ENCODE results near the gene MCTP2.

The MCTP2 gene

GRCh38 chr15:94243418-94243817, 12.1 kb downstream of the MCTP2 start:
- Histone ChIP-seq H3K4me1 (ENCODE audit: control insufficient read depth in 2 of 2, insufficient read depth in 1 of 2, low read depth in 1 of 2, low read length in 2 of 2) (no peaks in the 10 kb centered on the region), H3K4me2 (ENCODE audit: insufficient read depth, low read length, poor library complexity, severe bottlenecking) (no peak overlapping the region), H3K23ac (ENCODE audit: low read depth, low read length, poor library complexity) (no peak overlapping the region), H2BK120ac (ENCODE audit: low read depth, low read length) (no peak overlapping the region), H3K9me3 (replicated peaks in 1 of 2; ENCODE audit: control insufficient read depth in 2 of 2, insufficient read depth in 1 of 2, low read depth in 1 of 2, low read length in 2 of 2) (peaks cover 0 to 4% of the 10 kb centered on the region in 2 donors), H3K36me3 (replicated peaks in 1 of 2; ENCODE audit: control insufficient read depth in 2 of 2, insufficient read depth in 2 of 2, low read length in 2 of 2) (no peaks in the 10 kb centered on the region), H4K8ac (ENCODE audit: low read depth, low read length) (no peak overlapping the region), H2BK15ac (ENCODE audit: low read length) (no peak overlapping the region), H2BK5ac (ENCODE audit: low read length) (no peak overlapping the region), H3K18ac (ENCODE audit: low read length) (no peak overlapping the region), H3K27me3 (ENCODE audit: control insufficient read depth in 3 of 3, insufficient read depth in 3 of 3, low read depth in 1 of 3, low read length in 3 of 3) (no peaks in the 10 kb centered on the region), H3K9ac (ENCODE audit: low read depth, low read length, poor library complexity) (no peak overlapping the region), H3K4me3 (ENCODE audit: low read length in 2 of 2) (no peak overlapping the region), H3K4ac (ENCODE audit: low read length) (no peak overlapping the region), H4K91ac (ENCODE audit: low read depth, low read length, poor library complexity) (no peak overlapping the region), H2BK12ac (ENCODE audit: low read length) (no peak overlapping the region), H2AFZ (ENCODE audit: low read length) (no peak overlapping the region), H3K14ac (ENCODE audit: low read length) (no peak overlapping the region), H3K27ac (replicated peaks; ENCODE audit: low read length) (no peak overlapping the region), H2AK5ac (ENCODE audit: low read depth, low read length) (no peak overlapping the region), H3K79me1 (ENCODE audit: low read depth, low read length) (no peaks in the 10 kb centered on the region)
- DNase-seq (ENCODE audit: low spot score) = no peak
- no CpG with 5 or more reads among the region's 24 CpGs for WGBS, 2 donors (ENCODE audit: extremely low coverage in 2 of 2, insufficient read length in 2 of 2, insufficient replicate concordance in 1 of 2)

DNA sequence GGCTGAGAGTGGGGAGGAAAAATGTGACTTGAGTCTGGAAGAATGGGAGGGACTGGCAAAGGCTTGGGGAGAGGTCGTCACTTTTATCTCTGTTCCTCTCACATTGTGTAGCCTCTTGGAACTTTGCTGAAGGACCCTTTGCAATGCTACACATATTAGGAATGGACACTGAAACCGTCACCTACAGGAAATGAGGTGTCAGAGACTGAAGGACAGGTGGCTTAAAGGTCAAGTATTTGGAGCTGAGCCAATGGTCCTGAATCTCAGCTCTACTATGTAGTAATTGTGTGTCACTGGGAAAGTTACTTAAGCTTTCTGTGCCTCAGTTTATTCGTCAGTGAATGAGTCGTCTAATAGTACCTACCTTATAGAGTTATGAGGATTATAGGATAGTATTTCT, 14.7 kb downstream of the MCTP2 start:
- Histone ChIP-seq H2BK15ac (ENCODE audit: low read length) (no peak overlapping the region), H3K23ac (ENCODE audit: low read depth, low read length, poor library complexity) (no peak overlapping the region), H2AK5ac (ENCODE audit: low read depth, low read length) (no peak overlapping the region), H3K36me3 (replicated peaks in 1 of 2; ENCODE audit: control insufficient read depth in 2 of 2, insufficient read depth in 2 of 2, low read length in 2 of 2) (no peaks in the 10 kb centered on the region), H3K9ac (ENCODE audit: low read depth, low read length, poor library complexity) (no peak overlapping the region), H2BK5ac (ENCODE audit: low read length) (no peak overlapping the region), H3K4ac (ENCODE audit: low read length) (no peak overlapping the region), H3K27me3 (ENCODE audit: control insufficient read depth in 3 of 3, insufficient read depth in 3 of 3, low read depth in 1 of 3, low read length in 3 of 3) (no peaks in the 10 kb centered on the region), H2BK12ac (ENCODE audit: low read length) (no peak overlapping the region), H3K14ac (ENCODE audit: low read length) (no peak overlapping the region), H3K4me3 (ENCODE audit: low read length in 2 of 2) (no peak overlapping the region), H3K18ac (ENCODE audit: low read length) (no peak overlapping the region), H2AFZ (ENCODE audit: low read length) (no peak overlapping the region), H3K9me3 (replicated peaks in 1 of 2; ENCODE audit: control insufficient read depth in 2 of 2, insufficient read depth in 1 of 2, low read depth in 1 of 2, low read length in 2 of 2) (peaks cover 0 to 4% of the 10 kb centered on the region in 2 donors), H2BK120ac (ENCODE audit: low read depth, low read length) (no peak overlapping the region), H4K91ac (ENCODE audit: low read depth, low read length, poor library complexity) (no peak overlapping the region), H3K79me1 (ENCODE audit: low read depth, low read length) (no peaks in the 10 kb centered on the region), H3K27ac (replicated peaks; ENCODE audit: low read length) (no peak overlapping the region), H3K4me2 (ENCODE audit: insufficient read depth, low read length, poor library complexity, severe bottlenecking) (no peak overlapping the region), H3K4me1 (ENCODE audit: control insufficient read depth in 2 of 2, insufficient read depth in 1 of 2, low read depth in 1 of 2, low read length in 2 of 2) (no peaks in the 10 kb centered on the region), H4K8ac (ENCODE audit: low read depth, low read length) (no peak overlapping the region)
- no peak for DNase-seq (ENCODE audit: low spot score)
- no CpG with 5 or more reads among the region's 4 CpGs for WGBS, 2 donors (ENCODE audit: extremely low coverage in 2 of 2, insufficient read length in 2 of 2, insufficient replicate concordance in 1 of 2)

DNA sequence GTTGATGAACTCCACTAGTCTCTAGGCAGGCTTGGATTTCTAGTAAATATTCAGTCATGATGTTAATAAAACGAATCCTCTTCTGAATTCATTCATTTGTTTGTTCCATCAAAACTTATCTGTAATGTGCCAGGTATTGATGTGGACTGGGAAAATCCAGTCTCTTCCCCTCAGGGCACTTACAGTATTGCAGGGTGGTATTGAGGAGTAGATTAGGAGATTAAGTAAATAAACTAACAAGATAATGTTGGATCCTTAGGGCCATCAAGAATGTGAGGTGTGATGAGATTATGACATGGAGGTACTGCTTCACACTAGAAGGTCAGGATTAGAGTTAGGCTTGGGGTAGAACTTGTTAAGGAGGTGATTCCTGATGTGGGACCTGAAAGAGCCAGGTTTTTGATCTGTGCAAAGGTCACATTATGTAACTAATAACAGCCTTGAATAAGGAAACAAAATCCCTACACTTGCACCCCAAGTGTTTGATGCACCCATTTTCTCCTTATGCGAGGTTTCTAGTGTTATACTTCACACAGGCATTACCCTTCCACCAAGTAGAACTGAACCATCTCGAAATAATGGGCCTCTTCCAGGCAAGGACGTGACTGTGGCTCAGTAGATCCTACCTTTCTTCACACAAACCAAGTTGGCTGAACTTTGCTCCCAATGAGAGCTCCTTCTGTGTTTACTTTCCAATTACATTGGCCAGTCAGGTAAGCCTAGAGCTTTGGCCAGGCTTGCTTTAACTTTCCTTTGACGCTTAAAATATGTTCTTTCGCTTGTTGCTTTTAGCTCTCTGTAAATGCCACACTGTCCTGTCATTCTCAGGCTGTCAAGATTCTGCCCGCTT, 16.7 kb downstream of the MCTP2 start:
- no peak overlapping the region for H3K23ac ChIP-seq (ENCODE audit: low read depth, low read length, poor library complexity)
- WGBS, 2 donors (ENCODE audit: extremely low coverage in 2 of 2, insufficient read length in 2 of 2, insufficient replicate concordance in 1 of 2) = no CpG with 5 or more reads among the region's 7 CpGs
- H2BK12ac ChIP-seq (ENCODE audit: low read length) = no peak overlapping the region
- no peaks in the 10 kb centered on the region for H3K36me3 ChIP-seq (replicated peaks in 1 of 2; ENCODE audit: control insufficient read depth in 2 of 2, insufficient read depth in 2 of 2, low read length in 2 of 2)
- H2AK5ac ChIP-seq (ENCODE audit: low read depth, low read length) = no peak overlapping the region
- H4K8ac ChIP-seq (ENCODE audit: low read depth, low read length) = no peak overlapping the region
- H3K4me2 ChIP-seq (ENCODE audit: insufficient read depth, low read length, poor library complexity, severe bottlenecking) = no peak overlapping the region
- no peak overlapping the region for H3K14ac ChIP-seq (ENCODE audit: low read length)
- H2BK15ac ChIP-seq (ENCODE audit: low read length) = no peak overlapping the region
- H2BK5ac ChIP-seq (ENCODE audit: low read length) = no peak overlapping the region
- H2AFZ ChIP-seq (ENCODE audit: low read length) = no peak overlapping the region
- H3K4me3 ChIP-seq (ENCODE audit: low read length in 2 of 2) = no peak overlapping the region
- no peak overlapping the region for H3K4ac ChIP-seq (ENCODE audit: low read length)
- DNase-seq (ENCODE audit: low spot score) = no peak
- H3K27me3 ChIP-seq (ENCODE audit: control insufficient read depth in 3 of 3, insufficient read depth in 3 of 3, low read depth in 1 of 3, low read length in 3 of 3) = no peaks in the 10 kb centered on the region
- no peaks in the 10 kb centered on the region for H3K4me1 ChIP-seq (ENCODE audit: control insufficient read depth in 2 of 2, insufficient read depth in 1 of 2, low read depth in 1 of 2, low read length in 2 of 2)
- no peak overlapping the region for H3K9ac ChIP-seq (ENCODE audit: low read depth, low read length, poor library complexity)
- no peaks in the 10 kb centered on the region for H3K79me1 ChIP-seq (ENCODE audit: low read depth, low read length)
- peaks cover 0 to 4% of the 10 kb centered on the region in 2 donors for H3K9me3 ChIP-seq (replicated peaks in 1 of 2; ENCODE audit: control insufficient read depth in 2 of 2, insufficient read depth in 1 of 2, low read depth in 1 of 2, low read length in 2 of 2)
- no peak overlapping the region for H4K91ac ChIP-seq (ENCODE audit: low read depth, low read length, poor library complexity)
- H3K27ac ChIP-seq (replicated peaks; ENCODE audit: low read length) = no peak overlapping the region
- no peak overlapping the region for H3K18ac ChIP-seq (ENCODE audit: low read length)
- no peak overlapping the region for H2BK120ac ChIP-seq (ENCODE audit: low read depth, low read length)

DNA sequence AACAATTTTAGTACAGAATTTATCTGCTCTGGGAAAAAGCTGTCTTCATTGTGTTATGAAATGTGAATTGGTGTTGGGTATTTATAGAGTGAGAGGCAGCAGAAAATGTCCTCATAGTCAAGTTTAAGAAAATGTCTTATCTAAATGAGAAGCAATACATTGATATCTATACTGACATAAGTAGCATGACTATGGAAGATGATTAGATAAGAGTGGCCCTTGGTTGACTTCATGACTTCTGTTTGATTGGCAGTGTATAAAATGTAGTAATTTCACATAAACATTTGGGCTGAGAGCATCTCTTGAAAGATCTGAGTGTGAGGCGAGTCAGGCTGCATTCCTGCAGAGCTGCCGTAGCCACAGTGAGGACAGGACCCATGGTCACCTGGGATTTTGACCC, 19.4 kb downstream of the MCTP2 start:
- Histone ChIP-seq H4K91ac (ENCODE audit: low read depth, low read length, poor library complexity) (no peak overlapping the region), H2BK120ac (ENCODE audit: low read depth, low read length) (no peak overlapping the region), H2BK12ac (ENCODE audit: low read length) (no peak overlapping the region), H2BK5ac (ENCODE audit: low read length) (no peak overlapping the region), H3K9me3 (replicated peaks in 1 of 2; ENCODE audit: control insufficient read depth in 2 of 2, insufficient read depth in 1 of 2, low read depth in 1 of 2, low read length in 2 of 2) (no peaks in the 10 kb centered on the region), H4K8ac (ENCODE audit: low read depth, low read length) (no peak overlapping the region), H3K14ac (ENCODE audit: low read length) (no peak overlapping the region), H3K27me3 (ENCODE audit: control insufficient read depth in 3 of 3, insufficient read depth in 3 of 3, low read depth in 1 of 3, low read length in 3 of 3) (no peaks in the 10 kb centered on the region), H3K4me3 (ENCODE audit: low read length in 2 of 2) (no peak overlapping the region), H3K4me1 (ENCODE audit: control insufficient read depth in 2 of 2, insufficient read depth in 1 of 2, low read depth in 1 of 2, low read length in 2 of 2) (no peaks in the 10 kb centered on the region), H3K36me3 (replicated peaks in 1 of 2; ENCODE audit: control insufficient read depth in 2 of 2, insufficient read depth in 2 of 2, low read length in 2 of 2) (no peaks in the 10 kb centered on the region), H3K23ac (ENCODE audit: low read depth, low read length, poor library complexity) (no peak overlapping the region), H3K79me1 (ENCODE audit: low read depth, low read length) (no peaks in the 10 kb centered on the region), H2AFZ (ENCODE audit: low read length) (no peak overlapping the region), H2AK5ac (ENCODE audit: low read depth, low read length) (no peak overlapping the region), H3K18ac (ENCODE audit: low read length) (no peak overlapping the region), H3K4ac (ENCODE audit: low read length) (no peak overlapping the region), H3K27ac (replicated peaks; ENCODE audit: low read length) (no peak overlapping the region), H3K9ac (ENCODE audit: low read depth, low read length, poor library complexity) (no peak overlapping the region), H2BK15ac (ENCODE audit: low read length) (no peak overlapping the region), H3K4me2 (ENCODE audit: insufficient read depth, low read length, poor library complexity, severe bottlenecking) (no peak overlapping the region)
- no CpG with 5 or more reads among the region's 2 CpGs for WGBS, 2 donors (ENCODE audit: extremely low coverage in 2 of 2, insufficient read length in 2 of 2, insufficient replicate concordance in 1 of 2)
- no peak for DNase-seq (ENCODE audit: low spot score)
